Neural cell (in vitro differentiated cells): ENCODE measurements around the gene NIPBL. TPM values are rescaled to one million over a fixed set of nuclear protein-coding genes. Genes with fewer than 3 reads are reported as not detected.

ENCODE experiments used
- H2AFZ ChIP-seq: fragments of 200-600, 300-800 bp; sonication (generic), shearing (Covaris generic); 2 replicates; pipeline ENCODE4 v1.6.0; 2014; ENCODE audit warnings: low read depth, mild to moderate bottlenecking, antibody characterized with exemption, low read length, moderate library complexity
- H3F3A ChIP-seq: fragments of 200-600 bp; shearing (Covaris generic); 2 replicates; pipeline ENCODE4 v1.6.1; 2016; ENCODE audit warnings: mild to moderate bottlenecking, moderate library complexity, mixed read lengths, antibody characterized with exemption, low read length; ENCODE audit not compliant: insufficient read depth, poor library complexity, severe bottlenecking
- H3K27ac ChIP-seq: fragments of 200-600, 300-800 bp; sonication (generic), shearing (Covaris generic); 2 replicates; pipeline ENCODE4 v1.5.1; 2014; ENCODE audit warnings: mild to moderate bottlenecking, low read length, moderate library complexity
- H3K27me3 ChIP-seq: fragments of 300-800, 200-600 bp; sonication (generic), shearing (Covaris generic); 2 replicates; pipeline ENCODE4 v1.6.0; 2014; ENCODE audit warnings: mild to moderate bottlenecking, low read depth, low read length, moderate library complexity; ENCODE audit not compliant: insufficient read depth
- H3K36me3 ChIP-seq: fragments of 300-800, 200-600 bp; sonication (generic), shearing (Covaris generic); 2 replicates; pipeline ENCODE4 v1.5.1; 2014; ENCODE audit warnings: mild to moderate bottlenecking, antibody characterized with exemption, low read length, moderate library complexity; ENCODE audit not compliant: insufficient read depth
- H3K4me2 ChIP-seq: fragments of 300-800, 200-600 bp; sonication (generic), shearing (Covaris generic); 2 replicates; pipeline ENCODE4 v1.6.0; 2014; ENCODE audit warnings: mild to moderate bottlenecking, low read length
- H3K4me3 ChIP-seq: fragments of 300-800, 200-600 bp; sonication (generic), shearing (Covaris generic); 2 replicates; pipeline ENCODE4 v1.5.1; 2014; ENCODE audit warnings: mild to moderate bottlenecking, low read length, moderate library complexity
- H3K79me2 ChIP-seq: fragments of 200-600 bp; shearing (Covaris generic); replicated peaks from 2 replicates; pipeline ENCODE4 v1.6.0; 2014; ENCODE audit warnings: mild to moderate bottlenecking, low read length, moderate library complexity; ENCODE audit not compliant: insufficient read depth
- H3K9ac ChIP-seq: fragments of 300-800, 200-600 bp; sonication (generic), shearing (Covaris generic); 2 replicates; pipeline ENCODE4 v1.6.1; 2016; ENCODE audit warnings: mild to moderate bottlenecking, low read length, mixed read lengths
- H3K9me2 ChIP-seq: fragments of 200-600 bp; shearing (Covaris generic); 2 replicates; pipeline ENCODE4 v1.6.1; 2016; ENCODE audit warnings: mild to moderate bottlenecking, low read length, mixed read lengths; ENCODE audit not compliant: insufficient read depth
- H3K9me3 ChIP-seq: fragments of 200-600, 300-800 bp; sonication (generic), shearing (Covaris generic); 2 replicates; pipeline ENCODE4 v1.6.1; 2016; ENCODE audit warnings: mild to moderate bottlenecking, mixed run types, low read length, moderate library complexity, mixed read lengths
- H4K20me1 ChIP-seq: fragments of 200-600 bp; shearing (Covaris generic); 2 replicates; pipeline ENCODE4 v1.6.1; 2016; ENCODE audit warnings: mild to moderate bottlenecking, mixed run types; ENCODE audit not compliant: insufficient read depth
- CTCF ChIP-seq: fragments of 450-650 bp; IDR thresholded peaks from 2 replicates; pipeline ENCODE4 v1.5.1; 2014; ENCODE audit warnings: antibody characterized with exemption, mild to moderate bottlenecking, moderate library complexity; ENCODE audit not compliant: poor library complexity, severe bottlenecking
- EP300 ChIP-seq: fragments of 450-650 bp; conservative IDR thresholded peaks from 2 replicates; pipeline ENCODE4 v1.6.1; 2014; ENCODE audit warnings: antibody characterized with exemption, mild to moderate bottlenecking, moderate library complexity; ENCODE audit not compliant: poor library complexity, severe bottlenecking
- EZH2 ChIP-seq: fragments of 200-600, 300-800 bp; shearing (Covaris generic), sonication (generic); IDR thresholded peaks from 2 replicates; pipeline ENCODE4 v1.6.1; 2014; ENCODE audit warnings: antibody characterized with exemption, low read length, borderline replicate concordance, mild to moderate bottlenecking; ENCODE audit not compliant: insufficient read depth, poor library complexity, severe bottlenecking
- MXI1 ChIP-seq: fragments of 450-650 bp; conservative IDR thresholded peaks from 2 replicates; pipeline ENCODE4 v1.6.1; 2014; ENCODE audit warnings: antibody characterized with exemption, mild to moderate bottlenecking; ENCODE audit not compliant: poor library complexity, severe bottlenecking
- POLR2AphosphoS5 ChIP-seq: IDR thresholded peaks from 2 replicates; pipeline ENCODE4 v1.6.1; 2012
- RAD21 ChIP-seq: fragments of 450-650 bp; conservative IDR thresholded peaks from 2 replicates; pipeline ENCODE4 v1.6.1; 2014; ENCODE audit warnings: antibody characterized with exemption, mild to moderate bottlenecking, moderate library complexity
- REST ChIP-seq: IDR thresholded peaks from 2 replicates; pipeline ENCODE4 v1.6.1; 2012; ENCODE audit warnings: borderline replicate concordance
- SMC3 ChIP-seq: fragments of 450-650 bp; conservative IDR thresholded peaks from 2 replicates; pipeline ENCODE4 v1.6.1; 2014; ENCODE audit warnings: antibody characterized with exemption, mild to moderate bottlenecking, moderate library complexity; ENCODE audit not compliant: poor library complexity
- TAF1 ChIP-seq: IDR thresholded peaks from 2 replicates; pipeline ENCODE4 v1.6.1; 2012; ENCODE audit warnings: low read depth
- polyA plus RNA-seq: library from polyadenylated mRNA; depleted of rRNA; stranded (reverse); fragments of >200 nt; gene quantifications from 2 replicates; pipeline ENCODE4 v1.2.3, GENCODE V29; 2014

The NIPBL gene
- polyA plus RNA-seq, 1 donor from 2014 or later = 27.5 TPM

- Histone ChIP-seq H3K4me3 (no peak overlapping the region), H3K27me3 (no peaks in the 10 kb centered on the region), H3K79me2 (peaks cover 100% of the 10 kb centered on the region), H3K36me3 (no peaks in the 10 kb centered on the region), H4K20me1 (peaks cover 13% of the 10 kb centered on the region), H3K9ac (no peak overlapping the region), H2AFZ (no peak overlapping the region), H3F3A (no peaks in the 10 kb centered on the region), H3K4me2 (no peak overlapping the region), H3K27ac (no peak overlapping the region), H3K9me3 (no peaks in the 10 kb centered on the region), H3K9me2 (no peaks in the 10 kb centered on the region)
- TF ChIP-seq POLR2AphosphoS5 (no peak), REST (no peak), EZH2 (no peak), TAF1 (no peak), RAD21 (no peak), CTCF (no peak), EP300 (no peak), SMC3 (no peak), MXI1 (no peak)
Observed at GRCh38 chr5:36882250-36882649, 5.7 kb downstream of the NIPBL start.

GRCh38 chr5:36883894-36884462, 7.4 kb downstream of the NIPBL start:
- Histone ChIP-seq H3K4me3 (no peak overlapping the region), H3K36me3 (no peaks in the 10 kb centered on the region), H3K27me3 (no peaks in the 10 kb centered on the region), H3K27ac (no peak overlapping the region), H4K20me1 (peaks cover 7% of the 10 kb centered on the region), H2AFZ (no peak overlapping the region), H3K9me3 (no peaks in the 10 kb centered on the region), H3K9me2 (no peaks in the 10 kb centered on the region), H3F3A (peaks cover 3% of the 10 kb centered on the region), H3K79me2 (peaks cover 100% of the 10 kb centered on the region), H3K9ac (no peak overlapping the region), H3K4me2 (no peak overlapping the region)
- TF ChIP-seq CTCF (no peak), SMC3 (no peak), EP300 (no peak), RAD21 (no peak), POLR2AphosphoS5 (no peak), TAF1 (no peak), EZH2 (no peak), REST (no peak), MXI1 (no peak)
